IMR-90 (cell line): Measurements from ENCODE around the gene XAF1.

Experiments
- CTCF ChIP-seq: conservative IDR thresholded peaks from 2 replicates; pipeline ENCODE4 v1.5.1; 2012; ENCODE audit warnings: mild to moderate bottlenecking, low read depth, low read length, improper control_type of control experiment
- RAD21 ChIP-seq: IDR thresholded peaks from 2 replicates; pipeline ENCODE4 v1.6.1; 2012; ENCODE audit warnings: low read length, improper control_type of control experiment
- RFX5 ChIP-seq: IDR thresholded peaks from 2 replicates; pipeline ENCODE4 v1.8.0; 2012; ENCODE audit warnings: low read depth, mild to moderate bottlenecking, low read length, moderate library complexity

- TF ChIP-seq CTCF (no peak), RFX5 (no peak), RAD21 (no peak)
Measured at GRCh38 chr17:6786618-6787017, 30.8 kb downstream of the XAF1 start.
